GM12892 (cell line): ENCODE measurements around the gene ACTR10.
"Not testable (repeated sequence)": the region's sequence is repeated elsewhere in the genome, so short reads cannot be mapped to it uniquely, and the experiment has no call there.

Experiments used
- DNase-seq: peaks from one replicate; pipeline ENCODE4 v3.0.0; 2011; ENCODE audit not compliant: insufficient read length
- FAIRE-seq: peaks from 2 replicates; lab custom pipeline; 2011; peaks lifted over from hg19 to GRCh38; lab: Jason Lieb, UNC
- POLR2A ChIP-seq: IDR thresholded peaks from 2 replicates; pipeline ENCODE4 v1.6.1; 2011; ENCODE audit warnings: low read depth, low read length, control low read depth
- POLR2AphosphoS5 ChIP-seq: IDR thresholded peaks from 2 replicates; pipeline ENCODE4 v1.6.1; 2011; ENCODE audit warnings: low read depth, low read length, control low read depth
- TAF1 ChIP-seq: IDR thresholded peaks from 2 replicates; pipeline ENCODE4 v1.6.1; 2011; ENCODE audit warnings: low read depth, mild to moderate bottlenecking, control low read depth, low read length, borderline replicate concordance

ACTR10 gene

DNA sequence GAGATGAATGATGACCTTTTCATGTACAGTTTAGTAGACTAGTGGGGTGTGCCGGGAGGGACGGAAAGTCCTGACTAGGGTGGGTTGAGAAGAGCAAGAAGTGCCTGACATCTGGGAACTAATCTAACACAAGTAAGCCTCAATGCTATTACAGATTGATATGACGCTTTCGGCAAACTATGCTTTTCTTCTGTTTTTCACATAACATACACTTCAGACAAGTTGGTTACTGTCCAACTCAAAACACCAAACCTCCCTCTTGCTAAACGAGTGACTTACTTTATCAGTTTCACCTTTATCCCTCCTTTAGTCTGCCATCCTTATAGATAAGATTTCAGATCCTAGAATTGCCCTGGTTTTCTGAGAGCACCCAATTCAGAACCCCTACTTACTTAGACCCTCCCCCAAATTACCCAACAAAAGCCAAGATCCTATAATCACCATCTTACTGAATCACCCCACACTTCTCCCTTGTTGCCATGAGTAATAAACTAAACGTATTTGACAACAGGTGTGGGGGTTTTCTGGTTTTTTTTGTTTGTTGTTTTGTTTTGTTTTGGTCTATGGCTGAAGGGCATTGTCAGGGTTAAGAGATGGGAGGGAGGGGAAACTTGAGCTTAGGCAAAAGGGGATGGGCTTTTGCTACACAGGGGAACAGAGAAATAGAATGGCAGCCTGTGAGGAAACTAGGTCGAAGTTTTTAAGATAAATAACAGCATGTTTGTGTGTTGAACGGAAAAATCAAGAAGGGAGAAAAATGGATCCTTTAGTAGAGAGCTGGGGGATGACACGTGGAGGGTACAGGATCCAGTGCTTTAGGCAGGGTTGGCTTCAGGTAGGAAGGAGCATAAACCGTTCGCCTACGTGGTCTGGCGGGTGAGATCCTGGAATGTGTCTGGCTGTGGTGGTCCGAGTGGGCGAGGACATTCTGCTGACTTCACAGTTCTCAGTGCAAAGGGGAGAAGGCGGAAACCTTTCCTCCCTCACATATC, 38.6 kb downstream of the ACTR10 start:
- TF ChIP-seq POLR2A (no peak), TAF1 (no peak), POLR2AphosphoS5 (no peak)
- FAIRE-seq (peak; percentile 64), DNase-seq (no peak)

DNA sequence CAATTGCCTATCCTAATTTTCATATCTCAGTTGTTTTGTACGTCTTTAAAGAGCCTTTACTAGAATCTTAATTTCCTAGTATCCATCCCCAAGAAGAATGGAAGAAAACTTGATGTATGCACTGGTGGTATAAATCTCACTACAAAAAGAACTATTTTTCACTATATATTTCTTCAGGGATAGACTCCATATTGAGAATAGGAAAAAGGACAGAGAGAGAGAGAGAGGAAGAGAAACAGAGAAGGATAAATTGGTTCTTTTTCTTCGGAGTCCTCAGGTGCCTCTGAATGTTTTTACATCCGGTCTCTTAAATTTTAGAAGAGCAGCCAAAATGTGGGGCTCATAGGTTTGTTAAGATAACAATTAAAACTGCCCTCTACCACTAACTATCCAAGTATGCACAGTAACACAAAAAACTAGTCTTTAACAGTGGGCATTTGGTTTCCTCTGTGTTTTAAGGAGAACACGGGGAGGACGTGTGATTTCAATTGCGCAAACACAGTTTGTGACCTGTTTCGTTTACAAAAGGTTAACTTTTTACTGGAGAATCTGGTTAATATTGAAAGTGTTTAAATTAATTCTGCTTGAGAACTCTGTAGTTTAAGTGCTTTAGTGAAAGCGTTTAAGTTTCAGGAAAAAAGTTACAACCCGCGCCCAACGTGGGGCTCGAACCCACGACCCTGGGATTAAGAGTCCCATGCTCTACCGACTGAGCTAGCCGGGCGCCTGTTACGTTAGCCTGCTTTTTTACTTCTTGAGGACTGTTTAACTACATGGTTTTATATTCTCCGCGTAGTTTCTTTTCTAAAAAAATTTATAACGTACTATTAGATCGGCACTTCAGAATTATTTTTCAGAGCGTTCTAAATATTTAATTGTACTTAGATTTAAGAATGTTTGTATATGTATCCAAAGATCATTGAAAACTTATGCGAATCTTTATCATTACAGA, 39.6 kb downstream of the ACTR10 start:
- DNase-seq (no peak), FAIRE-seq (no peak)
- TF ChIP-seq POLR2A (no peak), TAF1 (0 out of 2 replicates have a peak, but pooled peaks have one; percentile 11), POLR2AphosphoS5 (no peak)

DNA sequence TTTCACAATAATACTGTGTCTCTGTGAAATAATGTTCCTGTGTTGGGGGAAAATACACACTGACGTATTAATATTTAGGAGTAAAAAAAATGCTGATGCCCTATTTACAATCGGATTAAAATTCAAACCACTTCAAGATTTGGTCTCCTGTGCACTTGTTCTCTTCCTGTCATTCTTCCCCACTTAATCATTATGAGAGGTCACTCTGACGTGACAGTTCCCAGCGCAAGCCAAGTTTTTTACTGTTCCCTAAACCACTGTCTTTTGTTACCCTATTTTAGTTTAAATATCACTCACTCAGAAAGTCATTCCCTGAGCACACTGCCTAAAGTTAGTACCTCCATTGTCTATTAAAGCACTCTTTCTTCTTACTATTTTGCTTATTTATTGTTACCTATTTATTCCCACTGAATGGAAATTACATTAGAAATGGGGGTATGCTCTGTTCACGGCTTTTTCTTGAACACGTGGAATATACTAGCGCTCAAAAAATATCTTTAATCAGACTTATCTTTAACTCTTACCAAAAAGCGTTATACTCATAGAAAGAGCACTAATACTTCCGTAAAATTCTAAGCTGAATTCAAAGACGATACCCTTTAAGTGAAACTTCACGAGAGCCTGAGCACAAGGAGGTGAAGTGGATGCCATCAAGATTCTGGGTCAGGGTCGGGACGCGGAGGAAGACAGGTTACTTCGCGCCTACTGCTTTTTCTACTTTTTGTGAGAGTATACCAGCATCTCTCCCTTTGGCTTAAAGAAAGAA, 44.0 kb downstream of the ACTR10 start:
- FAIRE-seq = no peak
- no peak for DNase-seq
- no peak for TF ChIP-seq POLR2AphosphoS5
- no peak for TF ChIP-seq TAF1
- no peak for TF ChIP-seq POLR2A

DNA sequence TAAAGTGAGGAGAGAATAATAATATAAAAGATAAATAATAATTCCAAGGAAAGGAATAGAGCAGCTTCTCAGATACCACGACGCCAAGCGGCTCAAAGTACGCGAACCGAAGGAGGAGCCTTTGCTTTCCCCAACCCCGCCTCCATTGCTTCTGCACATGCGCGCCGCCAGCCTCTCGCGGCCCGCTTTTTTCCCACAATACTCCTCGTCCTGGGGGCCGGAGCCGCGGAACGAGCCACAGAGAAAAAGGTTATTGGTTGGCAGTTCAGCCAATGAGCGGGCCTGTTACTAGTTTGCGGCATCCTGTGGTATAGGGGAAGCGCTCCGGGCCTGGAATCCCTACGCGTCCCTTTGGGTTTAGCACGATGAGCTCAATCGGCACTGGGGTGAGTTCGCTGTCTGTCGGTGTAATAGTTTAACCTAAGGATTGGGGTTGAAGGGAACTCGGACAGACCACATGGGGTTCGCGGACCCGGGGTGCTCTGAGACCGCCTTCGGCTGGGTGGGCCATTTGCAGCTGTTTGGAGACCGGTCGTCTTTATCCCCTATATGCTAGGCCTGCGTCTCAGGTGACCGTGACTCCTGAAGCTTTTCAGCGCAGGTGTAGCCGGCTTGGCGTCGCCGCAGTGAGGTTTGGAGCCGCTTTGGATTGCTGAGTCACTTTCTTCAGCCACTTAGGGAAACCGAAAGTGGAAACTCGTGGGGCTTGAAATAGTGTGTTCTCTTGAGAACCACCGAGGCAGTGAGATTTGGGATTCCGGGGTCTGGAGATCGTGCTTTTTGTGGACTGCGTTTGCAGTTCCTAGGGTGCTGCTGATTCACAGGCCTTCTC, 44.8 kb downstream of the ACTR10 start, which contains the start of gene PSMA3:
TSS of gene PSMA3 (plus strand) at position 288 of the 832 bp plus-strand sequence. CDS start at position 366, 78 bp downstream.
- DNase-seq = peak; percentile 72
- peak; percentile 88 for FAIRE-seq
- TF ChIP-seq TAF1 = peak; percentile 87
- TF ChIP-seq POLR2A = peak; percentile 95
- peak; percentile 95 for TF ChIP-seq POLR2AphosphoS5

DNA sequence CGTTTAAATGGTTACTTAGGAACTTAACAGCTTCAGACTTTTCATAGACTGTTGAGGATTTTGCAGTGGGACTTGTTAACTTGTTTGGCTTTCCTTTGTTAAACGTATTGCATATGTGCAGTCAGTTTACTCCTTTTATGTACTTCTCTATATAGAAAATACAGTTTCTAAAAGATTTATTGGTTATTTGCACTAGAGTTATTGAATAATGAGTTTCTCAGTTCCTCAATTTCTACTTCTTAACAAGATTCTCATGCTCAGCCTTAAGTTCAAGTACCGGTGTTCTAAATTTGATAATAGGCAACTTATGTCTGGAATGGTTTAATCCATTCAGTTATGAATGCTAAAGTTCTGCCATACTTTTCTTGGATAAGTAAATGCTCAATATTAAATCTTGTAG, 45.6 kb downstream of the ACTR10 start:
- DNase-seq (no peak), FAIRE-seq (no peak)
- TF ChIP-seq POLR2AphosphoS5 = no peak
- TF ChIP-seq POLR2A = no peak
- no peak for TF ChIP-seq TAF1

DNA sequence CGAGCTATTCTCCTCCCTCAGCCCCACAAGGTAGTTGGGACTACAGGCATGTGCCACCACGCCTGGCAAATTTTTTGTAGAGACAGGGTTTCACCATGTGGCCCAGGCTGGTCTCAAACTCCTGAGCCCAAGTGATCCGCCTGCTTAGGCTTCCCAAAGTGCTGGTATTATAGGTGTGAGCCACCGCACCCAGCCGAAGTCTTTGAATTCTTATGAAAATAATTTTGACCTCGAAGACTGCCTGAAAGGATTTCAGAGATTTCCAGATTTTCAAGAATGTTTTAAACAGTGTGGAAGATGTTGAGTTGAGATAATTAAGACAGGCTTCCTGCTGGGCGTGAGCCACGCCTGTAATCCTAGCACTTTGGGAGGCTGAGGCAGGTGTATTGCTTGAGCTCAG, 49.7 kb downstream of the ACTR10 start:
- no peak for DNase-seq
- FAIRE-seq = no peak
- no peak for TF ChIP-seq POLR2AphosphoS5
- no peak for TF ChIP-seq TAF1
- no peak for TF ChIP-seq POLR2A

DNA sequence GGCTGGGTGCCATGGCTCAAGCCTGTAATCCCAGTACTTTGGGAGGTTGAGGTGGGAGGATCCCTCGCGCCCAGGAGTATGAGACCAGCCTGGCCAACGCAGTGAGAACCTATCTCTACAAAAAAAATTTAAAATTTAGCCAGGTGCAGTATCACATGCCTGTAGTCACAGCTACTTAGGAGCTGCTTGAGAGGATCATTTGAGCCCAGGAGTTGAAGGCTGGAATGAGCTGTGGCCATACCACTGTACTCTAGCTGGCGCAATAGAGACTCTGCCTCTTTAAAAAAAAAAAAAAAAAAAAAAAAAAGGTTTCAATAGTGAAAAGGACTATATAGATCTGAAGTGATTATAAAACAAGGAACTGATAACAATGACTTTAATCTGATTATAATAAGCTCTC, 58.2 kb downstream of the ACTR10 start:
- DNase-seq (no peak), FAIRE-seq (no peak)

DNA sequence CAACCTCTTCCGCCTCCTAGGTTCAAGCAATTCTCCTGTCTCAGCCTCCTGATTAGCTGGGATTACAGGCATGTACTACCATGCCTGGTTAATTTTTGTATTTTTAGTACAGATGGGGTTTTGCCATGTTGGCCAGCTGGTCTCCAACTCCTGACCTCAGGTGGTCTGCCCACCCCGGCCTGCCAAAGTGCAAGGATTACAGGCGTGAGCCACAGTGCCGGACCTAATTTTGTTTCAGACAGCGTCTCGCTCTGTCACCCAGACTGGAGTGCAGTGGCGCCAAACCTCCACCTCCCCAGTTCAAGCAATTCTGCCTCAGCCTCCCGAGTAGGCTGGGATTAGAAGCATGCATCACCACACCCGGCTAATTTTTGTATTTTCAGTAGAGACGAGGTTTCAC, 62.1 kb downstream of the ACTR10 start:
- not testable (repeated sequence) for DNase-seq, FAIRE-seq

More for the DNA sequence above, 58.2 kb downstream of the ACTR10 start:
- TF ChIP-seq POLR2AphosphoS5 (no peak), POLR2A (no peak), TAF1 (no peak)

DNA sequence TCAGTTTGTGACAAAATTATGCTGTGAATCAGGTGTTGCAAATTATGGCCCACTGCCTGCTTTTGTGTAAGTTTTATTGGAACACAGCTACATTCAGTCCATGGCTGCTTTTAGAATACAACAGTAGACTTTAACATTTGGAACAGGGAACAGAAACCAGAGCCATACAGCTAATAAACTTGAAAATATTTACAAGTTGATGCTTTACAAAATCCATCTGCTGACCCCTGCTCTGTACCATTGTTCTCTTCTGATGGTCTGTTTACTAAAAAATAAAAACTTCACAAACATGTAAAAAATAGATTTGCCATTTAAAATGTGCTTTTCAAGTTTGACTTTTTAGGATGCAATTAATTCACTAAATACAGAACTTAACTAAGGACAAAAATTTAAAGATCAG, 65.5 kb downstream of the ACTR10 start:
- TF ChIP-seq TAF1 = no peak
- TF ChIP-seq POLR2A = no peak
- 0 out of 2 replicates have a peak, but pooled peaks have one; percentile 14 for TF ChIP-seq POLR2AphosphoS5
- no peak for DNase-seq
- no peak for FAIRE-seq

DNA sequence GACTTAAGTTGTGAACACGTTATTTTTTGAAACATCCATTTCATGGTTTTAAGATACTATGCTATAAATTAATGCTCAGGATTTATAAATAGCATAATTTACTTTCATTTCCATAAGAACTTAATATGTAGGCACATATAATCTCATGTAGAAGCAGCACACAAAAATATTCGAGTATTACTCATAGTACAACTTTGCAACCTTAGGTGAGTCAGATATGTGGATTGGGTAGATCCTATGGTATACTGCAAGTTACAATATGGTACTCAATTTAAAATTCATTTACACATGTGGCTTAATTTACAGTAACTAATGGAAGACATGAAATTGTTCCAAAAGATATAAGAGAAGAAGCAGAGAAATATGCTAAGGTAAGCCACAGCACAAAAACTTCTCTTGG, 70.7 kb downstream of the ACTR10 start:
- TF ChIP-seq TAF1 = no peak
- TF ChIP-seq POLR2AphosphoS5 = no peak
- TF ChIP-seq POLR2A = no peak
- no peak for FAIRE-seq

More for the DNA sequence above, 70.7 kb downstream of the ACTR10 start:
- no peak for DNase-seq
